GM21786 (cell line): ENCODE results near the gene EPS8L1.

Experiments
- ATAC-seq: cut with Tn5 transposase; IDR thresholded peaks from one replicate; pipeline ENCODE4 v1.9.1; 2021; ENCODE audit not compliant: unreplicated experiment

Gene EPS8L1

DNA sequence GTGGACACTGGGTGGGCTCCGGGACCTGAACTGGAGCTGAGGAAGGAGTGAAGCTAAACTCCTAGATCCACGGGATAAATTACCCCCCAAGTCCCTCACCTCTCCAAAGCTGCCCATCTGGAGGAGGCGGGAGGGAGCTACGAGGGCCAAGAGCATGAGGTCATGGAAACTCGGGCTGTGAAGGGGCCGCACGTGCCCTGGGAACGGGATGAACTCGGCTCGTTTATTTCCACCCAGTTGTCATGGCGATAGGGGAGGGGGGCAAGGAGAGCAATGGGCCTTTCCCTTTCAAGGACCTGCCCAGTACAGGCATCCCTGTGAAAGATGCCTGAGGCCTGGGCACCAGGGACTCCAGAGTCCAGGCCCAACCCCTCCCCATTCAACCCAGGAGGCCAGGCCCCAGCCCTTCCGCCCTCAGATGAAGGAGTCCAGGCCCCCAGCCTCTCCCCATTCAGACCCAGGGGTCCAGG lies 37.9 kb downstream of the EPS8L1 start:
- ATAC-seq: no peak

DNA sequence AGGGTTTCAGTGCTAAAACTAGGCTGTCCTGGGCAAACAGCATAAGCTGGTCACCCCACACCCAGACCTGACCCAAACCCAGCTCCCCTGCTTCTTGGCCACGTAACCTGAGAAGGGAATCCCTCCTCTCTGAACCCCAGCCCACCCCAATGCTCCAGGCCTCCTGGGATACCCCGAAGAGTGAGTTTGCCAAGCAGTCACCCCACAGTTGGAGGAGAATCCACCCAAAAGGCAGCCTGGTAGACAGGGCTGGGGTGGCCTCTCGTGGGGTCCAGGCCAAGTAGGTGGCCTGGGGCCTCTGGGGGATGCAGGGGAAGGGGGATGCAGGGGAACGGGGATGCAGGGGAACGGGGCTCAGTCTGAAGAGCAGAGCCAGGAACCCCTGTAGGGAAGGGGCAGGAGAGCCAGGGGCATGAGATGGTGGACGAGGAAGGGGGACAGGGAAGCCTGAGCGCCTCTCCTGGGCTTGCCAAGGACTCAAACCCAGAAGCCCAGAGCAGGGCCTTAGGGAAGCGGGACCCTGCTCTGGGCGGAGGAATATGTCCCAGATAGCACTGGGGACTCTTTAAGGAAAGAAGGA lies 39.0 kb downstream of the EPS8L1 start:
- no peak for ATAC-seq

DNA sequence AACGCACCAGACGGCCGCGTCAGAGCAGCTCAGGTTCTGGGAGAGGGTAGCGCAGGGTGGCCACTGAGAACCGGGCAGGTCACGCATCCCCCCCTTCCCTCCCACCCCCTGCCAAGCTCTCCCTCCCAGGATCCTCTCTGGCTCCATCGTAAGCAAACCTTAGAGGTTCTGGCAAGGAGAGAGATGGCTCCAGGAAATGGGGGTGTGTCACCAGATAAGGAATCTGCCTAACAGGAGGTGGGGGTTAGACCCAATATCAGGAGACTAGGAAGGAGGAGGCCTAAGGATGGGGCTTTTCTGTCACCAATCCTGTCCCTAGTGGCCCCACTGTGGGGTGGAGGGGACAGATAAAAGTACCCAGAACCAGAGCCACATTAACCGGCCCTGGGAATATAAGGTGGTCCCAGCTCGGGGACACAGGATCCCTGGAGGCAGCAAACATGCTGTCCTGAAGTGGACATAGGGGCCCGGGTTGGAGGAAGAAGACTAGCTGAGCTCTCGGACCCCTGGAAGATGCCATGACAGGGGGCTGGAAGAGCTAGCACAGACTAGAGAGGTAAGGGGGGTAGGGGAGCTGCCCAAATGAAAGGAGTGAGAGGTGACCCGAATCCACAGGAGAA lies 39.9 kb downstream of the EPS8L1 start:
- no peak for ATAC-seq

DNA sequence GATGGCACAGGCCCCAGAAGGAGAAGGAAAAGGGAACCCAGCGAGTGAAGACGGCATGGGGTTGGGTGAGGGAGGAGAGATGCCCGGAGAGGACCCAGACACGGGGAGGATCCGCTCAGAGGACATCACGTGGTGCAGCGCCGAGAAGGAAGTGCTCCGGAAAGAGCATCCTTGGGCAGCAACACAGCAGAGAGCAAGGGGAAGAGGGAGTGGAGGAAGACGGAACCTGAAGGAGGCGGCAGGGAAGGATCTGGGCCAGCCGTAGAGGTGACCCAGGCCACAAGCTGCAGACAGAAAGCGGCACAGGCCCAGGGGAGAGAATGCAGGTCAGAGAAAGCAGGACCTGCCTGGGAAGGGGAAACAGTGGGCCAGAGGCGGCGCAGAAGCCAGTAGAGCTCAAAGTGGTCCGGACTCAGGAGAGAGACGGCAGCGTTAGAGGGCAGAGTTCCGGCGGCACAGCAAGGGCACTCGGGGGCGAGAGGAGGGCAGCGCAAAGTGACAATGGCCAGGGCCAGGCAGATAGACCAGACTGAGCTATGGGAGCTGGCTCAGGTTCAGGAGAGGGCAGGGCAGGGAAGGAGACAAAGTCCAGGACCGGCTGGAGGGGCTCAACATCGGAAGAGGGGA lies 40.7 kb downstream of the EPS8L1 start:
- ATAC-seq: no peak

DNA sequence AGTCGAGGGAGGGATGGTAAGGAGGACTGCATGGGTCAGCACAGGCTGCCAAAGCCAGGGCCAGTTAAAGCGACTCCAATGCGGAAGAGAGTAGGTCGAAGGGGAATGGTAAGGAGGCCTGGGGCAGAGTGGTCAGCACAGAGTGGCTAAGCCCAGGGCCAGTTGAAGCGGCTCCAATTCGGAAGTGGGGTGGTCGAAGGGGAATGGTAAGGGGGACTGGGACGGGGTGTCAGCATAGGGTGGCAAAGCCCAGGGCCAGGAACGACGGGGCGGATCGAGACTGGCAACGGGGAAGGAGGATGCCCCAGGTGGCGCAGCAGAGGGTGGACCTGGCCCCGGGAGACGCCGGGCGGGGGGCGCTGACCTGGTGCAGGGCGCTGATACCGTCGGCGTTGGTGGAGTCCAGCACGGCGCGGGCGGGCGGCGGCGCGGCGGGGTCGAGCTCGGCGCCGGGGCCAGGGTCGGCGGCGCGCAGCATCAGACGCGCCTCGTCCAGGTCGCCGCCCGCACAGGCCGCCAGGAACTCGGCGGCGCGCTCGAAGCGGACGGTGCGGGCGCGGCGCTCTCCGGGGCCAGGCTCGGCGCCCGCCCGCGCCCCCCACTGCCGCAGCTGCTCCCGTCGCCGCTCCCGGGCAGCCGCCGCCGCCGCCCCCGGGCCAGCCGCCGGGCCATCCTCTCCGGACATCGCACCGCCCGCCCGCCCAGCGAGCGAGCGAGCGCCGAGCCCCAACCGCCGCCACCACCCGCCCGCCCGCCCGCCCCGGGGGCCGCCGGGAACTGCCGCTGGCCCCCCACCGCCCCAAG lies 41.4 kb downstream of the EPS8L1 start, which contains the start of gene PPP1R12C:
TSS of gene PPP1R12C (minus strand) at position 779 of the 804 bp plus-strand sequence. CDS start at position 685, 94 bp downstream.
- ATAC-seq: peak; percentile 1

DNA sequence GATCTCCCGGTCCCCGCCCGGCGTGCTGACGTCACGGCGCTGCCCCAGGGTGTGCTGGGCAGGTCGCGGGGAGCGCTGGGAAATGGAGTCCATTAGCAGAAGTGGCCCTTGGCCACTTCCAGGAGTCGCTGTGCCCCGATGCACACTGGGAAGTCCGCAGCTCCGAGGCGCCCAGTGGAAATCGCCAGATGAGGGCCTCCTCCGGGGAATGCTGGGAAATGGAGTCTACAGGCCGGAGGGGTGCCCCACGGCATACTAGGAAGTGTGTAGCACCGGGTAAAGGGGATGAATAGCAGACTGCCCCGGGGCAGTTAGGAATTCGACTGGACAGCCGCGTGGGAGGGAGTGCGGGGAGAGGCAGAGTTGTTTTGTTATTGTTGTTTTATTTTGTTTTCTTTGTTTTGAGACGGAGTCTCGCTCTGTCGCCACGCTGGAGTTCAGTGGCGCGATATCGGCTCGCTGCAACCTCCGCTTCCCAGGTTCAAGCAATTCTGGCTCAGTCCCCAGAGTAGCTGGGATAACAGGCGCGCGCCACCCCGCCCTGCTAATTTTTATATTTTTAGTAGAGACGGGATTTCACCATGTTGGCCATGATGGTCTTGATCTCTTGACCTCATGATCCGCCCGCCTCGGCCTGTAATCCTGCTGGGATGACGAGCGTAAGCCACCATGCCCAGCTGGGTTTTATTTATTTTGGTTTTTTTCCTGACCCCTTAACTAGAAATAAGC lies 42.2 kb downstream of the EPS8L1 start:
- ATAC-seq: peak; percentile 86

DNA sequence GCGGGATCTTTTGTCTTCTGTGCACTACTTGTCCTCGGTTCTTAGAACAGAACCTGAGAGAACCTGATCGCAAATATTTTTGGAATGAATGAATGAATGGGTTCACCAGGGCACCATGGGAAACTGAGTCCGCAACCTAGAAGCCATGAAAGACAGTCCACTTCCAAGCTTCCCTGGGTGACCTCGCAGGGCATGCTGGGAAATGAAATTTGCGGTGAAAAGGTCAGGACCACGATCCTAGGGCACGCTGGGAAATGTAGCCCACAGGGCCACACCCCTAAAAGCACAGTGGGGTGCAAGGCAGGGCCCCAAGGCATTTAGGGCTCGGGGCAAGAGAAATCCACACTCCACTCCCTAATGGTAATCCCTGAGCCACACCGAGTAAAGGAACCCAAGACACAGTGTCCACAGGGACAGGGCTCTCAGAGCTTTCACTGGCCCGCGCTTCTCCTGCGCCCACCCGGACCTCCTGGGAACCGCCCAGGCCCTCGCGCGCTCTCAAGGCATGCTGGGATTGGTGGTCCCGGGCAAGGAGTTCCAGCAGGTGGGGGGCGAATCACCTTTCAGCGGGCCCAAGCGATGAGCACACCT lies 42.8 kb downstream of the EPS8L1 start:
- ATAC-seq: no peak

DNA sequence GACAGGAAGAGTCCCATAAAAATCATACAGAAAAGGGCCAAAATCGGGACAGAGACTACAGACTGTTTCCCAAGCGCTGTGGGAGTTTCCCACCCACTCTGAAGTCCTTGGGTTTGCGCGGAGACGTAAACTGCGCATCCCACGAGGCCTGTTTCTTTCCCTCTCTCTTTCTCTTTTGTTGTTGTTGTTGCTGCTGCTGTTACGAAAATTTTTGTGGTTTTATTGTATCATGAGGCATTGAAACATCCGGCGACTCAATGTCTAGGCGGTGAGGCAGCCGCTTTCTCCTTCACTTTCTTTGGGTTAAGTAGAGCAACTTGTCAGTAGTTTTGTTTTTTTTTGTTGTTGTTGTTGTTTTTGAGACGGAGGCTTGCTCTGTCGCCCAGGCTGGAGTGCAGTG lies 43.4 kb downstream of the EPS8L1 start:
- ATAC-seq: no peak

DNA sequence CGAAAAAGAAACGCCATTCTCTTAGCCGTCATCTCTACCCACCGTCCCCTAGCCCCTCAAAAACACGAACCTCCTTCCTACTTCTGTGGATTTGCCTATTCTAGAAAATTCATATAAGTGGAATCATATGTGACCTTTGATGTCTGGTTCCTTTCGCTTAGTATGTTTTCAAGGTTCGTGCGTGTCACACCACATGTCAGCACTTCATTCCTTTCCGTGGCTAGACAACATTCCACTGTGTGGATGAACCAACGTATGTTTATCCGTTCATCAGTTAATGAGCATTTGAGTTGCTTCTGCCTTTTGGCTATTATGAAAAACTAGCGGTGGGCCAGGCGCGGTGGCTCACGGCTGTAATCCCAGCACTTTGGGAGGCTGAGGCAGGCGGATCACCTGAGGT lies 55.8 kb downstream of the EPS8L1 start:
- no peak for ATAC-seq

DNA sequence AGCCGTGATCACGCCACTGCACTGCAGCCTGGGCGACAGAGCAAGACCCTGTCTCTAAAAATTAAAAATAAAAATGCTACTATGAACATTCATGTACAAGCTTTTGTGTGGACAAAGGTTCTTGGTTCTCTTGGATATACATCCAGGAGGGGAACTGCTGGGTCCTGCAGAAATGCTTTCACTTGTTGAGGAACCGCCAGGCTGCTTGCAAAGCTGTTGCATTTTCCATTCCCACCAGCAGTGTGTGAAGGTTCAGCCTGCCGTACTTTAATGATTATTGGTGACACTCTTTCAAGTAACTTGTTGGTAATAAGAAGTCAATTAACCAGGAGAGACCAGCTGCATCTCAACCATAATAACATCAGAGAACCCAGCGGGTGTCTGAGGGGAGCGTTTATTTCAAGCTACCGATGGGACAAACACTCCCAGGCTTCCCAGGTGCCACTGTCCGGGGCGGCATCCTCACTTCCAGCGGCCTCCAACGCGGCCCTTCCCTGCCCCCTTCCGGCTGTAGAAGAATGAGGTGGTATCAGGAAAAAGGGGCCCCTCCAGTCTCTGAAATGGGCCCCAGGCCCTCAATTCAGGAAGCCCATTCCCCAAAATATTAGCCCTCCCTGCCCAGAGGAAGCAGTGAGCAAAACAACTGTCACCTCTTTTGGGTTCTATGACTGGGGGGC lies 56.9 kb downstream of the EPS8L1 start:
- ATAC-seq: no peak

DNA sequence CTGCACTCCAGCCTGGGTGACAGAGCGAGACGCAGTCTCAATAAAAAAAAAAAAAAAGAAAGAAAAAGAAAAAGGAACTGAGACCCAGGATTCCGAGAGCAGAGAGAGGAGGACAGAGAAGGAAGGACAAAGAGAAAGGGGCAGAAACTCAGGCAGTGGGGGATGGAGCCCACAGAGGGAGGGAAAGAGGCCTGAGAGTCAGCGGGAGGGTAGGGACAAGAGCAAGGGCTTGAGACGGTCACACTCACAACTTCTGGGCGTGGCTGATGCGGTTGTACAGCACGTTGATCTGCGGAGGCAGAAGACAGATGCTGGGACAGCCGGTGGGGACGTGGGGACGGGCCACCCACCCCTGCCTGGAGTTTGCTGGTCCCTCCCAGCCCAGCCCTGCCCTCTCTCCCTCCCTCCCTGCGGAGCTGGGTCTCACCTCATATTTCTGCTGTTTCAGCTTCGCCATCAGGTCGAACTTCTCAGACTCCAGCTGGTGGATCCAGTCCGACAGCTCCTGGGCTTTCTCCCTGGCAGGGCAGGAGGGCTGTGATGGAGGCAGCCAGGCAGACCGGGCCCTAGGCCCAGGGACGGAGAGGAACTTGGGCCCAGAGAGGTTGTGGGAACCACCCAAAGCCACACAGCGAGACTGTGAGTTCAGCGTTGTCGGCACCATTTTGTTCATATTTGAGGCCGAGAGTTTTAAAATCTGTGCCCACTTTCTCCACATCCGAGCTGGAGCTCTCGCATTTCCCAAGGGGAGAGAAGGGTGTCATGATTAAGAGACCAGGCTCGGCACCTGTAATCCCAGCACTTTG lies 58.2 kb downstream of the EPS8L1 start:
- ATAC-seq: no peak

DNA sequence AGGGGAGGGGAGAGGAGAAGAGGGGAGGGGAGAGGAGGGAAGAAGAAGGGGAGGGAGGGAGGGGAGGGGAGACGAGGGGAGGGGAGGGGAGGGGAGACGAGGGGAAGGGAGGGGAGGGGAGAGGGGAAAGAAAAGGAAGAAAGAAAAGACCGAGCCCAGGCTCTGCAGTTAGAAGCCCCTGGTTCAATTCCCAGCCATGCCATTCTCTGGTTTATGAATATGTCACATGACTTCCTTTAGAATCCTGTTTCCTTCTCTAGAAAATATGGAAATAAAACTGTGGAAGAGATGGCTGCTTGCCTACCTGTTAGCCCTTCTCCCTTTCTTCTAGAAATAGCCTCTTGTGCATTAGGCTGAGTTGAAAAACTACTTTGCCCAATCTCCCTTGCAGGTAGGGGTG lies 59.1 kb downstream of the EPS8L1 start:
- ATAC-seq: no peak

DNA sequence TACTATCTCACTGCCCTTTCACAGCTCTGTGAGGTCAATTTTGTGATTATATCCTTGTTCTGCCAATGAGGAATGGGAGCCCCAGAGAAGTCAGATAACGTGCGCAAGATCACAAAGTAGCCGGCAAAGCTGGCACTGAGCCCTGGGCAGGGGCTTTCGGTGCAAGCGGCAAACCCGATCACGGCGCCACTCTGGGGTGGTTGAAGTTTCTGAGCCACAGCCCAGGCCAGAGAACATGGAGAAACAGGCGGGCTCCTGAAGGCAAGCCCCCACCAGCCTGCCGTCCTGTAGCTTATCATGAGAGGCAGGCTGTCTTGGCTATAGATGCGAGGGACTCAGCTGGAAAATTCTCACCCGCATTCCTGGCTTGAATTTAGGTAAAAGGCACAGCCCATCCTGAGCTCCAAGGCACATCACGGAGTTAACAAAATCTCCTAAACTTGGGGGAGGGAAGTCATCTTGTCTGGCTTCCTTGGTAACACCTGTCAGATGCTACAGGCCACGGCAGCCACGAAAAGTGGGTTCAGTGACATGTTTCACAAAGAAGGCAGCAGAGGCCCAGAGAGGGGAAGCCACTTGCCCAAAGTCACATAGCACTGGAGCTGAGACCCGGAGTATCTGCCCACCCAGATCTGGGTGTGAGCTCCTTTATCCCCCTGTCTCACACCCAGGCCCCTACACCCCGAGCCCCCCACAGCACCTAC lies 60.9 kb downstream of the EPS8L1 start:
- no peak for ATAC-seq
